ENCODE data around the gene GDPGP1. TPM values are rescaled to one million over a fixed set of nuclear protein-coding genes. Genes with fewer than 3 reads are reported as not detected.

GDPGP1 gene
- total and polyA plus RNA-seq, 11 donors: 4.8 to 18.9 (median 12.3) TPM

DNA sequence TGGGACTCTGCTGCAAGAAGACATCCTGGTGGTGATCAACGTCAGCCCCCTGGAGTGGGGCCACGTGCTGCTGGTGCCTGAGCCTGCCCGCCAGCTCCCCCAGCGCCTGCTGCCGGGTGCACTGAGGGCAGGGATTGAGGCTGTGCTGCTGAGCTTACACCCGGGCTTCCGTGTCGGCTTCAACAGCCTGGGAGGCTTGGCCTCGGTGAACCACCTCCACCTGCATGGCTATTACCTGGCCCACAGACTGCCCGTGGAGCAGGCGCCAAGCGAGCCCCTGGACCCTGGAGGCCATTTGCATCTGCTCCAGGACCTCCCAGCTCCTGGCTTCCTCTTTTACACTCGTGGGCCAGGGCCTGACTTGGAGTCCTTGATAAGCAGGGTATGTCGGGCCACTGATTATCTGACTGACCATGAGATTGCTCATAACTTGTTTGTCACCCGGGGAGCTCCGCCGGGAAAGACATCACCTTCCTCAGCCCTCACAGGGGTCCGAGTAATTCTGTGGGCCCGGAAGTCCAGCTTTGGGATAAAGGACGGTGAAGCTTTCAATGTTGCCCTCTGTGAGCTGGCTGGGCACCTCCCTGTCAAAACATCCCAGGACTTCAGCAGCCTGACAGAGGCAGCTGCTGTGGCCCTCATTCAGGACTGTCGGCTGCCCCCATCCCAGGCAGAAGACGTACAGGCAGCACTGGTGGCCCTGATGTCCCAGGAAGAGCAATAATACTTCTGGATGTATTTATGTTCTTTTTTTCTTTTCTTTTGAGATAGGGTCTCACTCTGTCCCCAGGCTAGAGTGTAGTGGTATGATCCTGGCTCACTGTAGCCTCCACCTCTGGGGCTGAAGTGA lies 7.6 kb downstream of the GDPGP1 start:
- intact Hi-C loops (cut with DNase I): no loop called here
- Histone ChIP-seq H3K4me3 (no peak overlapping the region), H3K27me3 (no peaks in the 10 kb centered on the region), H3K36me3 (peaks cover 0 to 56% (median 35%) of the 10 kb centered on the region in 9 donors), H3K4me1 (peaks cover 0 to 13% (median 0%) of the 10 kb centered on the region in 12 donors), H3K9me3 (no peaks in the 10 kb centered on the region), H3K27ac (peak overlapping the region in 6 of 12 donors; percentile 9 to 52 (median 38))
- peak; percentile 69 to 82 (median 78) for ATAC-seq
- DNase-seq: peak in 1 of 5 donors; percentile 56
- TF ChIP-seq, protein P1, sequence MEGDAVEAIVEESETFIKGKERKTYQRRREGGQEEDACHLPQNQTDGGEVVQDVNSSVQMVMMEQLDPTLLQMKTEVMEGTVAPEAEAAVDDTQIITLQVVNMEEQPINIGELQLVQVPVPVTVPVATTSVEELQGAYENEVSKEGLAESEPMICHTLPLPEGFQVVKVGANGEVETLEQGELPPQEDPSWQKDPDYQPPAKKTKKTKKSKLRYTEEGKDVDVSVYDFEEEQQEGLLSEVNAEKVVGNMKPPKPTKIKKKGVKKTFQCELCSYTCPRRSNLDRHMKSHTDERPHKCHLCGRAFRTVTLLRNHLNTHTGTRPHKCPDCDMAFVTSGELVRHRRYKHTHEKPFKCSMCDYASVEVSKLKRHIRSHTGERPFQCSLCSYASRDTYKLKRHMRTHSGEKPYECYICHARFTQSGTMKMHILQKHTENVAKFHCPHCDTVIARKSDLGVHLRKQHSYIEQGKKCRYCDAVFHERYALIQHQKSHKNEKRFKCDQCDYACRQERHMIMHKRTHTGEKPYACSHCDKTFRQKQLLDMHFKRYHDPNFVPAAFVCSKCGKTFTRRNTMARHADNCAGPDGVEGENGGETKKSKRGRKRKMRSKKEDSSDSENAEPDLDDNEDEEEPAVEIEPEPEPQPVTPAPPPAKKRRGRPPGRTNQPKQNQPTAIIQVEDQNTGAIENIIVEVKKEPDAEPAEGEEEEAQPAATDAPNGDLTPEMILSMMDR (IDR thresholded peaks at IDR 0.05): peak in 1 of 12 donors; percentile 5
- TF ChIP-seq POLR2A (IDR thresholded peaks at IDR 0.05): no peak
- 43 to 63% (median 49%) methylated on average over 11 to 22 of the region's 22 CpGs for WGBS, 4 donors

DNA sequence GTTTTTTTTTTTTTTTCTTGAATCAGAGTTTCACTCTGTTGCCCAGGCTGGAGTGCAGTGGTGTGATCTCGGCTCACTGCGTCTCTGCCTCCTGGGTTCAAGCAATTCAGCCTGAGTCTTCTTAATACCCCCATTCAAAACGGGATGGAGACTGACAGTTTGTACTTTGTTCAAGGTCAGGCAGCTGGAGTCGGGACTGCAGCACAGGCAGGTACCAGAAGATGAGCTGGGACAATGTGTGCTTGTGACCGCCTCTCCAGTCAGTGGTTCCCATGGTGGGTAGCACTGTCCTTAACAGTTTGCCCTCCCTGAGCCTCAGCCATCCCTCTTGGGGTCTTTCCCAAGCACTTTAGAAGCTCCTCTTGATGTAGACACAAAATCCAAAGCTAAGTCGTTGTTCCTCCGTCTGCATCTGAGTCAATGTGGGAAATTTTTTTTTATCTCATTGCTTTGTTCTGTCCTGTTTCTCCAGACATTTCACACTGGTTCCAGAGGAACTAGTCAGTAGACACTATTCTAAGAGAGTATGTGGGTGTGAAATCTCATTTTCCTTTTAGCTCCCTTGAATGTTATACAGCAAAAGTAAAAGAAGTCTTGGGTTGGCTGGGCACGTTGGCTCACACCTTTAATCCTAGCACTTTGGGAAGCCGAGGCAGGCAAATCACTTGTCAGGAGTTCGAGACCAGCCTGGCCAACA lies 10.1 kb downstream of the GDPGP1 start:
- no peak for ATAC-seq
- Histone ChIP-seq H3K9me3 (no peaks in the 10 kb centered on the region), H3K4me1 (peaks cover 0 to 23% (median 4%) of the 10 kb centered on the region in 12 donors), H3K4me3 (no peak overlapping the region), H3K27ac (no peak overlapping the region), H3K27me3 (no peaks in the 10 kb centered on the region), H3K36me3 (peaks cover 0 to 32% (median 10%) of the 10 kb centered on the region in 9 donors)
- WGBS, 4 donors: 86 to 93% (median 88%) methylated on average over 10 of the region's 10 CpGs
- intact Hi-C loops (cut with DNase I): no loop called here
- DNase-seq: no peak
- TF ChIP-seq POLR2A (IDR thresholded peaks at IDR 0.05): no peak
- TF ChIP-seq, protein P1 (IDR thresholded peaks at IDR 0.05): no peak

DNA sequence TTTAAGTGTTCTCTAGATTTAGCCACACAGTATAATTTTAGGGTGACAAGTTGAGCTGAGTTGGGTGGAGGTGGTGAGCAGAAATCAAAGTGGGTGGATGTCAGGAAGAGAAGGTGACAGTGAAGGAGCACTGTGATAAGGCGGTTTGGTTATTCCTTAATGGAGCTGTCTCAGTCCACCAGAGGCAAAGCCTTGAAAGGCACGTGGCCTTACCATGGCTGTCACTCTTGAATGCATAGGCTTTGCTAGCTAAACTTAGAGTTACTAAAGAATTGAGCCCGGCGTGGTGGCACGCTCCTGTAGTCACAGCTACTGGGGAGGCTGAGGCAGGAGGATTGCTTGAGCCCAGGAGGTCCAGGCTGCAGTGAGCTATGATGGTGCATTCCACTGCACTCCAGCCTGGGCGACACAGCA lies 14.8 kb downstream of the GDPGP1 start:
- WGBS, 4 donors: 36 to 45% (median 40%) methylated on average over 6 of the region's 6 CpGs

More for the DNA sequence above, 14.8 kb downstream of the GDPGP1 start:
- H3K4me1 ChIP-seq: peaks cover 0 to 22% (median 11%) of the 10 kb centered on the region in 12 donors
- H3K27ac ChIP-seq: peak overlapping the region in 11 of 12 donors; percentile 22 to 81 (median 60)
- DNase-seq (no peak), ATAC-seq (peak; percentile 26 to 78 (median 70))
- H3K9me3 ChIP-seq: no peaks in the 10 kb centered on the region
- H3K27me3 ChIP-seq: no peaks in the 10 kb centered on the region
- H3K4me3 ChIP-seq: peak overlapping the region in 10 of 12 donors; percentile 45 to 94 (median 60)
- TF ChIP-seq POLR2A (IDR thresholded peaks at IDR 0.05): no peak
- TF ChIP-seq, protein P1 (IDR thresholded peaks at IDR 0.05): no peak
- H3K36me3 ChIP-seq: no peaks in the 10 kb centered on the region
- intact Hi-C loops (cut with DNase I): loop anchor here in 1 of 10 donors (1.0 kb wide), 1 partner anchor 14 kb away; the partner anchor contains the start of gene GDPGP1
